OCI-LY1 (cell line): ENCODE results near the gene TSC22D2.

Source experiments
- CTCF ChIP-seq: fragments of 200-600 bp; sonication (generic), shearing (Covaris generic); IDR thresholded peaks from 2 replicates; pipeline ENCODE4 v1.5.1; 2017; ENCODE audit warnings: mild to moderate bottlenecking, antibody characterized with exemption, low read length, moderate library complexity, mixed read lengths
- EZH2 ChIP-seq: fragments of 200-600 bp; sonication (generic), shearing (Covaris generic); IDR thresholded peaks from 2 replicates; pipeline ENCODE4 v1.8.0; 2017; ENCODE audit warnings: borderline replicate concordance, mixed run types, mild to moderate bottlenecking, antibody characterized with exemption, low read length, moderate library complexity, mixed read lengths

- TF ChIP-seq CTCF (no peak), EZH2 (no peak)
Measured at GRCh38 chr3:150377601-150378300, 30.3 kb upstream of the TSC22D2 start.
